Measurements from ENCODE around the gene SPATA25.
"Not testable (repeated sequence)": the region's sequence is repeated elsewhere in the genome, so short reads cannot be mapped to it uniquely, and the experiment has no call there.

The SPATA25 gene

GRCh38 chr20:45887346-45887715, at the start of gene SPATA25:
Gene SPATA25, minus strand, starts transcription at chr20:45887622. Its CDS starts 32 bp downstream, at chr20:45887590.
- DNase-seq, result no peak

GRCh38 chr20:45935416-45936046, 48.1 kb upstream of the SPATA25 start:
- DNase-seq, result no peak

GRCh38 chr20:45934586-45935415, 47.4 kb upstream of the SPATA25 start, which contains the start of gene PCIF1:
Gene PCIF1, plus strand, starts transcription at chr20:45934683. Its CDS starts 4,317 bp downstream, at chr20:45939000.
- peak; percentile 95 to 97 for DNase-seq

GRCh38 chr20:45934046-45934585, 46.7 kb upstream of the SPATA25 start:
- peak; percentile 69 to 86 for DNase-seq

GRCh38 chr20:45933266-45934045, 46.0 kb upstream of the SPATA25 start:
- DNase-seq, result peak; percentile 51 to 70

- DNase-seq, result not testable (repeated sequence)
These were observed 44.3 kb upstream of the SPATA25 start for GRCh38 chr20:45931680-45932079.

- DNase-seq, result no peak
These were observed 39.9 kb upstream of the SPATA25 start for GRCh38 chr20:45927071-45927878.

GRCh38 chr20:45926731-45927070, 39.3 kb upstream of the SPATA25 start:
- no peak for DNase-seq

GRCh38 chr20:45925821-45926506, 38.5 kb upstream of the SPATA25 start:
- no peak for DNase-seq

GRCh38 chr20:45924391-45925261, 37.2 kb upstream of the SPATA25 start:
- DNase-seq, result peak in 1 of 2 donors; percentile 12

GRCh38 chr20:45921337-45922189, 34.1 kb upstream of the SPATA25 start:
- DNase-seq, result no peak

GRCh38 chr20:45920462-45921336, 33.3 kb upstream of the SPATA25 start:
- DNase-seq, result no peak

- DNase-seq, result no peak
These were observed 32.3 kb upstream of the SPATA25 start for GRCh38 chr20:45919542-45920399.

- no peak for DNase-seq
These were observed 31.5 kb upstream of the SPATA25 start for GRCh38 chr20:45918779-45919537.

- no peak for DNase-seq
These were observed 30.8 kb upstream of the SPATA25 start for GRCh38 chr20:45918182-45918737.

GRCh38 chr20:45917790-45918141, 30.3 kb upstream of the SPATA25 start:
- peak in 1 of 2 donors; percentile 7 for DNase-seq
